Upper lobe of left lung (tissue), 6 donors: Measurements from ENCODE around the gene DIP2A. TPM values are rescaled to one million over a fixed set of nuclear protein-coding genes. Genes with fewer than 3 reads are reported as not detected.

Source experiments
- ATAC-seq, 2 donors: fragments of 200-7000 bp; cut with Tn5 transposase; one replicate each; pipeline ENCODE4 v1.9.1; 2022; ENCODE audit warnings: mild to moderate bottlenecking in 2 of 2, moderate library complexity in 2 of 2; ENCODE audit not compliant: low FRiP score in 2 of 2
- DNase-seq, 2 donors: peaks; one replicate each; pipeline ENCODE4 v3.0.0-alpha.2; 2019 to 2020
- H3K27ac ChIP-seq, 4 donors: fragments of 200-600 bp; sonication (generic); one replicate each; pipeline ENCODE4 v1.5.1; 2016 to 2019
- H3K27me3 ChIP-seq, 4 donors: fragments of 200-600 bp; sonication (generic); one replicate each; pipeline ENCODE4 v1.5.1; 2017 to 2019
- H3K36me3 ChIP-seq, 4 donors: fragments of 200-600 bp; sonication (generic); one replicate each; pipeline ENCODE4 v1.5.1; 2016 to 2019
- H3K4me1 ChIP-seq, 4 donors: fragments of 200-600 bp; sonication (generic); one replicate each; pipeline ENCODE4 v1.5.1; 2018 to 2019
- H3K4me3 ChIP-seq, 4 donors: fragments of 200-600 bp; sonication (generic); one replicate each; pipeline ENCODE4 v1.5.1; 2017 to 2019; ENCODE audit warnings: mild to moderate bottlenecking in 2 of 4, moderate library complexity in 1 of 4
- H3K9me3 ChIP-seq, 4 donors: fragments of 200-600 bp; sonication (generic); one replicate each; pipeline ENCODE4 v1.5.1; 2018 to 2019
- CTCF ChIP-seq, 6 experiments: fragments of 450-650 bp in 4 of 6; fragments of 200-600 bp in 2 of 6; sonication (generic) in 2 of 6; IDR thresholded peaks; one replicate each; pipeline ENCODE4 v1.5.1; 2016 to 2019; ENCODE audit warnings: antibody characterized with exemption in 6 of 6
- EP300 ChIP-seq, 4 donors: sonication (generic); formaldehyde crosslinking; IDR thresholded peaks; one replicate each; pipeline ENCODE4 v1.5.1; 2017; ENCODE audit warnings: antibody characterized with exemption in 4 of 4, control low read depth in 2 of 4
- POLR2A ChIP-seq, 4 donors: fragments of 450-650 bp; IDR thresholded peaks; one replicate each; pipeline ENCODE4 v1.5.1; 2016 to 2017; ENCODE audit warnings: antibody characterized with exemption in 4 of 4, mild to moderate bottlenecking in 2 of 4
- POLR2AphosphoS5 ChIP-seq, 2 donors: sonication (generic); formaldehyde crosslinking; IDR thresholded peaks; one replicate each; pipeline ENCODE4 v1.5.1; 2017; ENCODE audit warnings: antibody characterized with exemption in 2 of 2
- WGBS, 2 donors: methylation state at CpG; one replicate each; pipeline ENCODE4 v1.1.5; 2017 to 2018; 5-methylcytosine and 5-hydroxymethylcytosine counted together
- small RNA-seq, 4 donors: library from RNA; depleted of rRNA; stranded (forward); fragments of <200 nt; gene quantifications; one replicate each; pipeline ENCODE3, GENCODE V24; 2016
- total RNA-seq, 6 donors: library from RNA; depleted of rRNA in 4 of 6; stranded (reverse); fragments of >200 nt in 4 of 6; gene quantifications; one replicate each; pipeline versions ENCODE4 v1.1.0 to v1.2.1, GENCODE V29; 2016 to 2021
- donor health status: DM: no; HTN: no; CAD: no; lungs with moderate emphysema.
- donor health status: DM: no; HTN: yes; CAD: no; lungs with severe emphysema.

Gene DIP2A
- total RNA-seq, 6 donors from 2014 or later, result 22.6 to 144 (median 43.0) TPM

DNA sequence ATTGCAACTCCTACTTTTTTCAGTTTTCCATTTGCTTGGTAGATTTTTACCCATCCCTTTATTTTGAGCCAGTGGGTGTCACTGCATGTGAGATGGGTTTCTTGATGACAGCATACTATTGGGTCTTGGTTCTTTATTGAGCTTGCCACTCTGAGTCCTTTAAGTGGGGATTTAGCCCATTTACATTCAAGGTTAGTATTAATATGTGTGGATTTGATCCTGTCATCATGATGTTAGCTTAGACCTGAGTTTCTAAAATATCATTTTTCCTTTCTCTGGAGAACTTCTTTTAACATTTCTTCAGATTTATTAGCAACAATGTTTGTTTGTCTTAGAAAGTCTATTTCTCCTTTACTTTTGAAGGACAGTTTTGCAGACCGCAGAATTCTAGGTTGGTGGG lies 158.0 kb downstream of the DIP2A start:
- Histone ChIP-seq H3K27me3 (no peaks in the 10 kb centered on the region), H3K4me3 (no peak overlapping the region), H3K4me1 (peaks cover 0 to 1% (median under 1%) of the 10 kb centered on the region in 4 donors), H3K36me3 (no peaks in the 10 kb centered on the region), H3K27ac (no peak overlapping the region), H3K9me3 (no peaks in the 10 kb centered on the region)
- TF ChIP-seq POLR2AphosphoS5 (IDR thresholded peaks at IDR 0.05), result no peak
- TF ChIP-seq POLR2A (IDR thresholded peaks at IDR 0.05), result no peak
- no peak for TF ChIP-seq CTCF (IDR thresholded peaks at IDR 0.05)
- no peak for TF ChIP-seq EP300 (IDR thresholded peaks at IDR 0.05)
- WGBS, 2 donors, result 93 to 98% methylated on average over 1 of the region's 1 CpG
- ATAC-seq, result no peak
- no peak for DNase-seq

DNA sequence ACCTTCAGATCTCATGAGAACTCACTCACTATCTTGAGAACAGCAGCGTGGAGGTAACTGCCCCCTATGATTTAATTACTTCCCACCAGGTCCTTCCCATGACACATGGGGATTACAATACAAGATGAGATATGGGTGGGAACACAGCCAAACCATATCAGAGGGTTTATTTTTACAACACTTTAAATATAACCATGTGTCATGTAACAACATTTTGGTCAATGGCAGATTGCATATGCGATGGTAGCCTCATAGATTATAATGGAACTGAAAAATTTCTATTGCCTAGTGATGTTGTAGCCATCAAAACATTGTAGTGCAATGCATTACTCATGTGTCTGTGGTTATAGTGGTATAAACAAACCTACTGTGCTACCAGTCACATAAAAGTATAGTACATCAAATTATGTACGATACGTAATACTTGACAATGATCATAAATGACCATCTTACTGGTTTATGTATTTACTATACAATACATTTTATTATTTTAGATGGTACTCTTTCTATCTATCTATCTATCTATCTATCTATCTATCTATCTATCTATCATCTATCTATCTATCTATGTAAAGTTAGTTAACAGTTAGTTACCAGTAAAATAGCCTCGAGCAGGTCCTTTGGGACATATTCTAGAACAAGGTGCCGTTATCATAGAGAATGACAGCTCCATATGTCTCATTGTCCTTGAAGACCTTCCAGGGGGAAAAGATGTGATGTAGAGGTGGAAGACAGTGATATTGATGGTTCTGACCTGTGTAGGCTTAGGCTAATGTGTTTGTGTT lies 158.8 kb downstream of the DIP2A start:
- H3K36me3 ChIP-seq, result no peaks in the 10 kb centered on the region
- WGBS, 2 donors, result 78 to 83% methylated on average over 6 of the region's 6 CpGs
- DNase-seq, result no peak

DNA sequence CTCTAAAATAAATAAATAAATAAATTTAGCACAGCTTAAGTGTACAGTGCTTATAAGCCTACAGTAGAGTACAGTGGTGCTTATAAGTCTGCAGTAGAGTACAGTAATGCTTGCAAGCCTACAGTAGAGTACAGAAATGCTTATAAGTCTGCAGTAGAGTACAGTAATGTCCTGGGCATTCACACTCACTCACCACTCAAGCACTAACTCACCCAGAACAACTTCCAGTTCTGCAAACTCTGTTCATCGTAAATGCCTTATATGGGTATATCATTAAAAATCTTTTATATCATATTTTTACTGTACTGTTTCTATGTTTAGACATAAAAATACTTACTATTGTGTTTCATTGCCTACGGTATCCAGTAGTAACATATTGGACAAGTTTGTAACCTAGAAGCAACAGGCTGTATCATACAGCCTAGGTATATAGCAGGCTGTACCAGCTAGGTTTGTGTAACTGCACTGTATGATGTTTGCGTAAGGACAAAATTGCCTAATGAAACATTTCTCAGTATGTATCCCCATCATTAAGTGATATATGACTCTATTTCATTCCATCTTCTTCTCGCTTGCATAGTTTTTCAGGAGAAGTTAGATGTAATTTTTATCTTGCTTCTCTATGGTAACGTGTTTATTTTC lies 160.2 kb downstream of the DIP2A start:
- ATAC-seq (no peak), DNase-seq (no peak)
- 84 to 86% methylated on average over 5 of the region's 5 CpGs for WGBS, 2 donors
- Histone ChIP-seq H3K4me3 (no peak overlapping the region), H3K36me3 (no peaks in the 10 kb centered on the region), H3K4me1 (peaks cover 0 to 6% (median 2%) of the 10 kb centered on the region in 4 donors), H3K9me3 (no peaks in the 10 kb centered on the region), H3K27me3 (no peaks in the 10 kb centered on the region), H3K27ac (no peak overlapping the region)
- TF ChIP-seq POLR2AphosphoS5 (IDR thresholded peaks at IDR 0.05), result no peak

More for the DNA sequence above, 158.8 kb downstream of the DIP2A start:
- no peak overlapping the region for H3K4me3 ChIP-seq
- H3K4me1 ChIP-seq, result peaks cover 0 to 6% (median 2%) of the 10 kb centered on the region in 4 donors
- H3K9me3 ChIP-seq, result no peaks in the 10 kb centered on the region
- H3K27ac ChIP-seq, result no peak overlapping the region
- TF ChIP-seq EP300 (IDR thresholded peaks at IDR 0.05), result no peak
- TF ChIP-seq POLR2A (IDR thresholded peaks at IDR 0.05), result no peak
- TF ChIP-seq POLR2AphosphoS5 (IDR thresholded peaks at IDR 0.05), result no peak
- TF ChIP-seq CTCF (IDR thresholded peaks at IDR 0.05), result no peak
- no peaks in the 10 kb centered on the region for H3K27me3 ChIP-seq
- no peak for ATAC-seq

Small RNA genes lying within 50 kb of the gene (small RNA-seq; reads per million reads assigned to genes)
- 0 reads per million in 4 donors for gene RNU6-396P

Other genes with a start within 250 kb of the DIP2A start
- 100 to 1,000 TPM in 5 of 6 donors, 10 to 100 TPM in 1; 71.7 to 266 (median 135) TPM for gene LSS, start 230.1 kb upstream of the DIP2A start, total RNA-seq
- 100 to 1,000 TPM in 2 of 6 donors, 10 to 100 TPM in 4; 93.3 to 226 (median 98.4) TPM for gene MCM3AP, start 173.3 kb upstream of the DIP2A start, total RNA-seq
- gene YBEY, start 172.5 kb upstream of the DIP2A start, total RNA-seq, result 10 to 100 TPM in 4 of 6 donors, 1 to 10 TPM in 2; 7.7 to 26.2 (median 10.8) TPM
- gene C21orf58, start 135.0 kb upstream of the DIP2A start, total RNA-seq, result 10 to 100 TPM in 2 of 6 donors, 1 to 10 TPM in 4; 3.2 to 35.6 (median 6.7) TPM
- 100 to 1,000 TPM in 1 of 6 donors, 10 to 100 TPM in 5; 24.9 to 130 (median 44.4) TPM for gene PCNT, start 134.7 kb upstream of the DIP2A start, total RNA-seq
- 1 to 10 TPM in 4 of 6 donors, not detected in 2; 1.8 to 4.5 (median 2.7) TPM for gene S100B, start 146.2 kb downstream of the DIP2A start, total RNA-seq
- gene PRMT2, start 176.8 kb downstream of the DIP2A start, total RNA-seq, result 100 to 1,000 TPM in 5 of 6 donors, 10 to 100 TPM in 1; 91.6 to 152 (median 115) TPM